Type B pancreatic cell (in vitro differentiated cells): Measurements from ENCODE around the gene DEFB131B. TPM values are rescaled to one million over a fixed set of nuclear protein-coding genes. Genes with fewer than 3 reads are reported as not detected.

Experiments used
- DNase-seq: peaks from one replicate; pipeline ENCODE4 v3.0.0; 2021; ENCODE audit warnings: mixed read lengths; ENCODE audit not compliant: unreplicated experiment; ENCODE audit errors: extremely low spot score
- H3K27ac Mint-ChIP-seq: 2 replicates; pipeline ENCODE4 v1.8.0; 2021; ENCODE audit warnings: mild to moderate bottlenecking, mixed read lengths
- H3K27me3 Mint-ChIP-seq: 2 replicates; pipeline ENCODE4 v1.8.0; 2021; ENCODE audit warnings: mixed read lengths
- H3K36me3 Mint-ChIP-seq: 2 replicates; pipeline ENCODE4 v1.8.0; 2021; ENCODE audit warnings: mixed read lengths
- H3K4me1 Mint-ChIP-seq: one replicate; pipeline ENCODE4 v1.8.0; 2021; ENCODE audit warnings: mixed read lengths; ENCODE audit not compliant: unreplicated experiment
- H3K4me3 Mint-ChIP-seq: 2 replicates; pipeline ENCODE4 v1.8.0; 2021; ENCODE audit warnings: mild to moderate bottlenecking, mixed read lengths
- H3K9me3 Mint-ChIP-seq: 2 replicates; pipeline ENCODE4 v1.8.0; 2021; ENCODE audit warnings: mixed read lengths
- total RNA-seq: library from RNA; stranded (reverse); gene quantifications from 2 replicates; pipeline ENCODE4 v1.2.1, GENCODE V29; 2021; ENCODE audit warnings: low replicate concordance
- TF ChIP-seq, protein P1 (sequence below): fragments of 200-600 bp; sonication (generic); conservative IDR thresholded peaks from 2 replicates; pipeline ENCODE4 v1.5.0; 2021; ENCODE audit warnings: antibody characterized with exemption, mild to moderate bottlenecking

Gene DEFB131B
- total RNA-seq, 1 donor from 2014 or later, result not detected

GRCh38 chr11:71927820-71928736, 49.8 kb downstream of the DEFB131B start, which contains the start of gene XNDC1N:
TSS of gene XNDC1N (minus strand) at chr11:71928594. CDS start at chr11:71923353, 5,241 bp downstream.
- Mint-ChIP-seq H3K4me3 (peak within 1 kb of the TSS; percentile 98), H3K9me3 (no peaks in the 10 kb centered on the region), H3K27me3 (no peaks in the 10 kb centered on the region), H3K36me3 (no peaks in the 10 kb centered on the region), H3K4me1 (peaks cover 20% of the 10 kb centered on the region), H3K27ac (peak within 1 kb of the TSS; percentile 98)
- DNase-seq, result peak; percentile 73
- TF ChIP-seq, protein P1, sequence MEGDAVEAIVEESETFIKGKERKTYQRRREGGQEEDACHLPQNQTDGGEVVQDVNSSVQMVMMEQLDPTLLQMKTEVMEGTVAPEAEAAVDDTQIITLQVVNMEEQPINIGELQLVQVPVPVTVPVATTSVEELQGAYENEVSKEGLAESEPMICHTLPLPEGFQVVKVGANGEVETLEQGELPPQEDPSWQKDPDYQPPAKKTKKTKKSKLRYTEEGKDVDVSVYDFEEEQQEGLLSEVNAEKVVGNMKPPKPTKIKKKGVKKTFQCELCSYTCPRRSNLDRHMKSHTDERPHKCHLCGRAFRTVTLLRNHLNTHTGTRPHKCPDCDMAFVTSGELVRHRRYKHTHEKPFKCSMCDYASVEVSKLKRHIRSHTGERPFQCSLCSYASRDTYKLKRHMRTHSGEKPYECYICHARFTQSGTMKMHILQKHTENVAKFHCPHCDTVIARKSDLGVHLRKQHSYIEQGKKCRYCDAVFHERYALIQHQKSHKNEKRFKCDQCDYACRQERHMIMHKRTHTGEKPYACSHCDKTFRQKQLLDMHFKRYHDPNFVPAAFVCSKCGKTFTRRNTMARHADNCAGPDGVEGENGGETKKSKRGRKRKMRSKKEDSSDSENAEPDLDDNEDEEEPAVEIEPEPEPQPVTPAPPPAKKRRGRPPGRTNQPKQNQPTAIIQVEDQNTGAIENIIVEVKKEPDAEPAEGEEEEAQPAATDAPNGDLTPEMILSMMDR, result no peak

GRCh38 chr11:71928737-71929443, 50.6 kb downstream of the DEFB131B start, which contains the start of gene RNF121:
TSS of gene RNF121 (plus strand) at chr11:71929046. CDS start at chr11:71929062, 16 bp downstream.
- peak; percentile 95 for DNase-seq
- Mint-ChIP-seq H3K27me3 (no peaks in the 10 kb centered on the region), H3K4me3 (peak within 1 kb of the TSS; percentile 98), H3K27ac (peak within 1 kb of the TSS; percentile 98), H3K9me3 (no peaks in the 10 kb centered on the region), H3K36me3 (no peaks in the 10 kb centered on the region), H3K4me1 (peaks cover 20% of the 10 kb centered on the region)
- TF ChIP-seq, protein P1, result no peak

DNA sequence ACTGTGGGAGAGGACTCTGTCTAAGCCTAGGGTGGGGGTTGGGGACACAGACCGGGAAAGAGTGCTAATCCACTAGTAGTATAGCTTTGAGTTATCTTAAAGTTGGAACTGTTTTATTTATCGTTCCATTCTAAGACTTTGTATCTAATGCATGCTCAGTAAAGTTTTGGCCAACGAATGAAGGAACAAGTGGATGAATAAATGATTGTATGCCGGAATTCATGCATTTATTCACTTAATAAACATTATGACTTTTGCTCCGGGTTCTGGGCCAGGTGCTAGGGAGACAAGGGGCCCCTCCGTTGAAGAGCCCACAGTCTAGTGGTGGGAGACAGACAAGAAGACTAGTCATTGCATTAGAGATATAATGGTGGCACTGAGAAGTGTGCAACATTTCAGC, 51.2 kb downstream of the DEFB131B start:
- TF ChIP-seq, protein P1, result no peak
- Mint-ChIP-seq H3K9me3 (no peaks in the 10 kb centered on the region), H3K27ac (peak overlapping the region; percentile 98), H3K27me3 (no peaks in the 10 kb centered on the region), H3K4me3 (peak overlapping the region; percentile 98), H3K4me1 (peaks cover 22% of the 10 kb centered on the region), H3K36me3 (no peaks in the 10 kb centered on the region)
- DNase-seq, result no peak

DNA sequence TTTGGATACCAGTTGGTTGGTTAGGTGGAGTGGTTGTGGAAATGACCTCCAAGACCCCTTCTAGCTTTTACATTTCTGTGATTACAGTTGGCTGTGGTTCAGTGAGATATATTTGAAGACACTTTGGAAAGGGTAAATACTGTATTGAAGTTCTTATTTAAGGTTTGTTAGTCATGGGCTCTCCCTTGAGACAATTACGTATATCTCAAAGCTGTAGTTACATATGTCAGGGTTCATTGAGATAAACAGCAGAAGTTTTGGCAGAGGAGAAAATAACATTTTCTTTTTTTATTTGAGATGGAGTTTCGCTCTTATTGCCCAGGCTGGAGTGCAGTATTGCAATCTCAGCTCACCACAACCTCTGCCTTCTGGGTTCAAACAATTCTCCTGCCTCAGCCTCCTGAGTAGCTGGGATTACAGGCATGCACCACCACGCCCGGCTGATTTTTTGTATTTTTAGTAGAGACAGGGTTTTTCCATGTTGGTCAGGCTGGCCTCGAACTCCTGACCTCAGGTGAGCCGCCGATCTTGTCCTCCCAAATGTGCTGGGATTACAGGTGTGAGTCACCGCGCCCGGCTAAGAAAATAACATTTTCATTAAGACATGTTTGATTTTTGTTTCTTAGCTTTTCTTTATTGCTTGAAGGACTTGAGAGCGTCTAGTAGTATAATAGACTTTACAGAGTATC, 52.4 kb downstream of the DEFB131B start:
- Mint-ChIP-seq H3K36me3 (no peaks in the 10 kb centered on the region), H3K4me3 (peak overlapping the region; percentile 98), H3K27ac (peak overlapping the region; percentile 54), H3K27me3 (no peaks in the 10 kb centered on the region), H3K9me3 (no peaks in the 10 kb centered on the region), H3K4me1 (peaks cover 23% of the 10 kb centered on the region)
- TF ChIP-seq, protein P1, result no peak
- no peak for DNase-seq

- Mint-ChIP-seq H3K27ac (no peak overlapping the region), H3K4me1 (peaks cover 23% of the 10 kb centered on the region), H3K4me3 (no peak overlapping the region), H3K36me3 (no peaks in the 10 kb centered on the region), H3K9me3 (no peaks in the 10 kb centered on the region), H3K27me3 (no peaks in the 10 kb centered on the region)
- DNase-seq, result no peak
- TF ChIP-seq, protein P1, result no peak
Measured at GRCh38 chr11:71931245-71931602, 53.0 kb downstream of the DEFB131B start.
